DOHH2 (cell line): ENCODE results near the gene PRPS2.

Experiments
- CTCF ChIP-seq: fragments of 200-600 bp; sonication (generic); IDR thresholded peaks from one replicate; pipeline ENCODE4 v1.5.1; 2014; ENCODE audit warnings: antibody characterized with exemption, mild to moderate bottlenecking, low read depth, low read length; ENCODE audit not compliant: poor library complexity, severe bottlenecking
- EZH2phosphoT487 ChIP-seq: fragments of 200-600 bp; sonication (generic); IDR thresholded peaks from 2 replicates; pipeline ENCODE4 v1.6.1; 2017; ENCODE audit warnings: borderline replicate concordance, mild to moderate bottlenecking, antibody characterized with exemption, low read length, moderate library complexity, mixed read lengths

GRCh38 chrX:12741416-12741815 is 49.8 kb upstream of the PRPS2 start:
- no peak for TF ChIP-seq CTCF
- TF ChIP-seq EZH2phosphoT487: no peak
